Measurements from ENCODE around the gene SLC29A3.

- TF ChIP-seq TAF1 (IDR thresholded peaks at IDR 0.05; ENCODE audit: borderline replicate concordance, insufficient read depth, low read length), result no peak
- TF ChIP-seq SIN3A (IDR thresholded peaks at IDR 0.05; ENCODE audit: borderline replicate concordance, insufficient read depth, low read length), result no peak
- no peak for TF ChIP-seq POLR2AphosphoS5 (IDR thresholded peaks at IDR 0.05; ENCODE audit: low read depth, low read length)
- TF ChIP-seq REST (IDR thresholded peaks at IDR 0.05; ENCODE audit: insufficient read depth in 1 of 2, low read depth in 2 of 2, low read length in 2 of 2), result no peak
These were observed 60.2 kb downstream of the SLC29A3 start for GRCh38 chr10:71379118-71379766.

Measured in PFSK-1 (cell line).